ENCODE results near the gene ZBTB7B.
A peak's percentile ranks its signal among the peaks of the same experiment; 100 is the strongest.

The ZBTB7B gene

GRCh38 chr1:155051342-155051776 is 48.8 kb downstream of the ZBTB7B start (continued):
- TF ChIP-seq ZNF221 (tag by site-specific recombination; IDR thresholded peaks at IDR 0.05; ENCODE audit: borderline replicate concordance) = no peak
- TF ChIP-seq ZNF658 (tag by site-specific recombination; IDR thresholded peaks at IDR 0.05) = no peak
- no peak for TF ChIP-seq MZF1 (tag by site-specific recombination; IDR thresholded peaks at IDR 0.05; ENCODE audit: borderline replicate concordance)
- no peak for TF ChIP-seq ZNF561 (tag by site-specific recombination; IDR thresholded peaks at IDR 0.05; ENCODE audit: borderline replicate concordance)
- no peak for TF ChIP-seq ZNF610 (tag by site-specific recombination; IDR thresholded peaks at IDR 0.05; ENCODE audit: borderline replicate concordance)
- no peak for TF ChIP-seq ZNF23 (tag by site-specific recombination; IDR thresholded peaks at IDR 0.05; ENCODE audit: borderline replicate concordance)
- TF ChIP-seq AEBP2 (tag by site-specific recombination; IDR thresholded peaks at IDR 0.05; ENCODE audit: borderline replicate concordance) = no peak
- TF ChIP-seq GLIS1 (tag by site-specific recombination; IDR thresholded peaks at IDR 0.05) = peak; percentile 35; the same call in 1 of the 2 replicates
- TF ChIP-seq ZNF266 (tag by site-specific recombination; IDR thresholded peaks at IDR 0.05; ENCODE audit: low read depth) = no peak
- TF ChIP-seq ZBTB7A (tag by site-specific recombination; IDR thresholded peaks at IDR 0.05; ENCODE audit: low read depth) = peak; percentile 75; the same call in 1 of the 2 replicates
- TF ChIP-seq ZNF488 (tag by site-specific recombination; IDR thresholded peaks at IDR 0.05) = no peak
- TF ChIP-seq ZNF324 (tag by site-specific recombination; IDR thresholded peaks at IDR 0.05) = no peak
- TF ChIP-seq SP7 (tag by site-specific recombination; IDR thresholded peaks at IDR 0.05) = no peak
- 0 out of 2 replicates have a peak, but pooled peaks have one; percentile 17 for TF ChIP-seq KLF16 (tag by site-specific recombination; IDR thresholded peaks at IDR 0.05)
- TF ChIP-seq KLF10 (tag by site-specific recombination; IDR thresholded peaks at IDR 0.05) = no peak
- TF ChIP-seq ZBTB44 (tag by site-specific recombination; IDR thresholded peaks at IDR 0.05) = no peak
- no peak for TF ChIP-seq ZFP37 (tag by site-specific recombination; IDR thresholded peaks at IDR 0.05)
- no peak for TF ChIP-seq IKZF3 (tag by site-specific recombination; IDR thresholded peaks at IDR 0.05)
- peak; percentile 78 for TF ChIP-seq ZNF341 (tag by site-specific recombination; IDR thresholded peaks at IDR 0.05; ENCODE audit: low read depth)
- no peak for TF ChIP-seq ZNF157 (tag by site-specific recombination; IDR thresholded peaks at IDR 0.05)
- TF ChIP-seq ZNF510 (tag by site-specific recombination; IDR thresholded peaks at IDR 0.05; ENCODE audit: insufficient replicate concordance) = no peak
- no peak for TF ChIP-seq BCL6B (tag by site-specific recombination; IDR thresholded peaks at IDR 0.05)
- no peak for TF ChIP-seq WT1 (tag by site-specific recombination; IDR thresholded peaks at IDR 0.05)
- TF ChIP-seq ZBTB48 (tag by site-specific recombination; IDR thresholded peaks at IDR 0.05) = peak; percentile 11; the same call in 1 of the 2 replicates
- TF ChIP-seq ZNF776 (tag by site-specific recombination; IDR thresholded peaks at IDR 0.05; ENCODE audit: borderline replicate concordance) = no peak
- TF ChIP-seq ZNF404 (tag by site-specific recombination; IDR thresholded peaks at IDR 0.05) = no peak
- TF ChIP-seq ELK4 (IDR thresholded peaks at IDR 0.05; ENCODE audit: borderline replicate concordance, low read depth, low read length) = no peak
- TF ChIP-seq PBX3 (CRISPR knock-in tag; IDR thresholded peaks at IDR 0.05) = 0 out of 2 replicates have a peak, but pooled peaks have one; percentile 38
- TF ChIP-seq ZNF664 (tag by site-specific recombination; IDR thresholded peaks at IDR 0.05) = no peak

Measured in HEK293 (cell line).